ENCODE data around the gene NGB.

- TF ChIP-seq POLR2A (IDR thresholded peaks at IDR 0.05; ENCODE audit: low read depth, low read length) (no peak), POLR2AphosphoS5 (IDR thresholded peaks at IDR 0.05; ENCODE audit: low read depth, low read length) (no peak)
These were observed 25.9 kb upstream of the NGB start for GRCh38 chr14:77296906-77297305.

Data from GM12892 (cell line).